ENCODE measurements around the gene GUSB. TPM values are rescaled to one million over a fixed set of nuclear protein-coding genes. Genes with fewer than 3 reads are reported as not detected.

Gene GUSB
- total and polyA plus RNA-seq, 2 donors (not counting 3 experiments of a cell fraction or from before 2014, with no cell fraction given), result 55.7 to 107 TPM

DNA sequence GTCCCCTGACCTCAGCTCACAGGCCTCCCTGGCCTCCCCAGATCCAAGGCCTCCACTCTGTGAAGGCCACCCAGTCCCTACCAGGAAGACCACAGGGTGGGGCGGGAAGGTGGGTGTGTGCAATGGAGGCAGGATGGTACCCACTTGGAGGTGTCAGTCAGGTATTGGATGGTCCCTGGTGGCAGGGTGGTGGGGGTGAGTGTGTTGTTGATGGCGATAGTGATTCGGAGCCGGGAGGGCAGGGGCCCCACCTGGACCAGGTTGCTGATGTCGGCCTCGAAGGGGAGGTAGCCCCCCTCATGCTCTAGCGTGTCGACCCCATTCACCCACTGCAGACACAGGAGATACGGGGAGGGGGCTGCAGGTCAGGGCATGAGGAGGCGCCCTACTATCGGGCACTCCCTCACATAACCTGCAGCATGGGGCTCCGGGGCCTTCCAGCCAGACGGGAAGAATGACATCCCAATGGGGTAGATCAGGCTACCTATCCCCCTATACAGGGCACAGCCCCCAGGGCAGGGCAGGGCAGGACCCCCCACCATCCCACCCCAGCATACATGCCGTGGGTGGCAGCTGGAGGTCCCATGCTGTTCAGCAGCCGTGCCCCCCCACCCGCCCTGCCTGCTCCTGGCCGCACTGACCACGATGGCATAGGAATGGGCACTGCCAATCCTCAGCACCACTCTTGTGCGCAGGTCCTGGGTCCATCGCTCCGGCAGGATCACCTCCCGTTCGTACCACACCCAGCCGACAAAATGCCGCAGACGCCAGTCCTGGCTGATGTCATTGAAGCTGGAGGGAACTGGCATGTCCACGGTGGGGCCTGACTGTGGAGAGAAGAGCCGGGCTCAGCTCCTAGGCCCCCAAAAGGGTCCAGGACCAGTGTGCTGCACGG lies 2.2 kb downstream of the GUSB start:
- H3K36me3 ChIP-seq (ENCODE audit: control insufficient read depth in 2 of 2, extremely low read depth in 1 of 2, insufficient read depth in 2 of 2, low read length in 2 of 2), result peaks cover 0 to 3% of the 10 kb centered on the region in 2 experiments
- no peaks in the 10 kb centered on the region for H3K27me3 ChIP-seq (ENCODE audit: control insufficient read depth in 2 of 2, insufficient read depth in 2 of 2, low read length in 2 of 2)
- H3K9me3 ChIP-seq (replicated peaks; ENCODE audit: control insufficient read depth, insufficient read depth, low read length), result no peaks in the 10 kb centered on the region
- H3K4me3 ChIP-seq (replicated peaks in 1 of 3; ENCODE audit: insufficient read depth in 1 of 3, low read depth in 1 of 3, low read length in 3 of 3), result no peak overlapping the region
- dilution Hi-C loops (cut with MboI; ENCODE audit: extremely low pct_ligation_motif_present, low sequenced_read_pairs) (no loop called here), intact Hi-C loops (cut with micrococcal nuclease) (loop anchor here (10.0 kb wide), 1 partner anchor 235 kb away; no protein-coding TSS in a partner anchor)
- FAIRE-seq (no peak), DNase-seq (ENCODE audit: low read depth, low spot score) (no peak)
- no peak overlapping the region for H3K9ac ChIP-seq (replicated peaks; ENCODE audit: extremely low read depth, insufficient read depth, low read length)
- ChIA-PET POLR2A (no interaction called here), CTCF (no interaction called here)
- no TSS peak for BruUV-seq (replicated peaks)
- peaks cover 18% of the 10 kb centered on the region for H3K79me2 ChIP-seq (ENCODE audit: control insufficient read depth, insufficient read depth, low read length)
- no peaks in the 10 kb centered on the region for H3K9me1 ChIP-seq (replicated peaks; ENCODE audit: control insufficient read depth, extremely low read depth, insufficient read depth, low read length)
- no peak overlapping the region for H3K4me2 ChIP-seq (ENCODE audit: insufficient read depth, low read length)
- H2AFZ ChIP-seq (ENCODE audit: low read depth, low read length), result no peak overlapping the region
- no peak for TF ChIP-seq EZH2 (IDR thresholded peaks at IDR 0.05; ENCODE audit: borderline replicate concordance, low read depth, low read length, severe bottlenecking)
- TF ChIP-seq, protein P1, sequence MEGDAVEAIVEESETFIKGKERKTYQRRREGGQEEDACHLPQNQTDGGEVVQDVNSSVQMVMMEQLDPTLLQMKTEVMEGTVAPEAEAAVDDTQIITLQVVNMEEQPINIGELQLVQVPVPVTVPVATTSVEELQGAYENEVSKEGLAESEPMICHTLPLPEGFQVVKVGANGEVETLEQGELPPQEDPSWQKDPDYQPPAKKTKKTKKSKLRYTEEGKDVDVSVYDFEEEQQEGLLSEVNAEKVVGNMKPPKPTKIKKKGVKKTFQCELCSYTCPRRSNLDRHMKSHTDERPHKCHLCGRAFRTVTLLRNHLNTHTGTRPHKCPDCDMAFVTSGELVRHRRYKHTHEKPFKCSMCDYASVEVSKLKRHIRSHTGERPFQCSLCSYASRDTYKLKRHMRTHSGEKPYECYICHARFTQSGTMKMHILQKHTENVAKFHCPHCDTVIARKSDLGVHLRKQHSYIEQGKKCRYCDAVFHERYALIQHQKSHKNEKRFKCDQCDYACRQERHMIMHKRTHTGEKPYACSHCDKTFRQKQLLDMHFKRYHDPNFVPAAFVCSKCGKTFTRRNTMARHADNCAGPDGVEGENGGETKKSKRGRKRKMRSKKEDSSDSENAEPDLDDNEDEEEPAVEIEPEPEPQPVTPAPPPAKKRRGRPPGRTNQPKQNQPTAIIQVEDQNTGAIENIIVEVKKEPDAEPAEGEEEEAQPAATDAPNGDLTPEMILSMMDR (IDR thresholded peaks at IDR 0.05; ENCODE audit: extremely low read depth in 1 of 2, insufficient read depth in 1 of 2, low read depth in 1 of 2, low read length in 2 of 2), result no peak
- no peak for TF ChIP-seq GATA2 (IDR thresholded peaks at IDR 0.05; ENCODE audit: insufficient read depth, insufficient read length, low read depth, low read length)
- no peaks in the 10 kb centered on the region for H4K20me1 ChIP-seq (replicated peaks; ENCODE audit: control insufficient read depth, extremely low read depth, insufficient read depth, low read length)
- H3K27ac ChIP-seq (ENCODE audit: insufficient read depth, low read depth, low read length), result no peak overlapping the region
- peaks cover 9% of the 10 kb centered on the region for H3K4me1 ChIP-seq (ENCODE audit: control insufficient read depth, extremely low read depth, insufficient read depth, low read length)
